ENCODE measurements around the gene DNM2. TPM values are rescaled to one million over a fixed set of nuclear protein-coding genes. Genes with fewer than 3 reads are reported as not detected.

DNM2 gene
- total and polyA plus RNA-seq, 8 donors: 77.8 to 541 (median 277) TPM

- Histone ChIP-seq H3K27me3 (no peaks in the 10 kb centered on the region), H3K9me3 (no peaks in the 10 kb centered on the region), H3K4me3 (peak overlapping the region in 1 of 4 donors; percentile 1), H3K36me3 (no peaks in the 10 kb centered on the region), H3K27ac (peak overlapping the region; percentile 88 to 94 (median 92)), H3K4me1 (peaks cover 88 to 99% (median 94%) of the 10 kb centered on the region in 4 donors)
- WGBS, 5 donors: 26 to 39% (median 29%) methylated on average over 6 of the region's 6 CpGs
- peak in 1 of 2 donors; percentile 58 for DNase-seq
- TF ChIP-seq, protein P1, sequence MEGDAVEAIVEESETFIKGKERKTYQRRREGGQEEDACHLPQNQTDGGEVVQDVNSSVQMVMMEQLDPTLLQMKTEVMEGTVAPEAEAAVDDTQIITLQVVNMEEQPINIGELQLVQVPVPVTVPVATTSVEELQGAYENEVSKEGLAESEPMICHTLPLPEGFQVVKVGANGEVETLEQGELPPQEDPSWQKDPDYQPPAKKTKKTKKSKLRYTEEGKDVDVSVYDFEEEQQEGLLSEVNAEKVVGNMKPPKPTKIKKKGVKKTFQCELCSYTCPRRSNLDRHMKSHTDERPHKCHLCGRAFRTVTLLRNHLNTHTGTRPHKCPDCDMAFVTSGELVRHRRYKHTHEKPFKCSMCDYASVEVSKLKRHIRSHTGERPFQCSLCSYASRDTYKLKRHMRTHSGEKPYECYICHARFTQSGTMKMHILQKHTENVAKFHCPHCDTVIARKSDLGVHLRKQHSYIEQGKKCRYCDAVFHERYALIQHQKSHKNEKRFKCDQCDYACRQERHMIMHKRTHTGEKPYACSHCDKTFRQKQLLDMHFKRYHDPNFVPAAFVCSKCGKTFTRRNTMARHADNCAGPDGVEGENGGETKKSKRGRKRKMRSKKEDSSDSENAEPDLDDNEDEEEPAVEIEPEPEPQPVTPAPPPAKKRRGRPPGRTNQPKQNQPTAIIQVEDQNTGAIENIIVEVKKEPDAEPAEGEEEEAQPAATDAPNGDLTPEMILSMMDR (IDR thresholded peaks at IDR 0.05): no peak
- TF ChIP-seq EP300 (IDR thresholded peaks at IDR 0.05): no peak
- TF ChIP-seq POLR2AphosphoS5 (IDR thresholded peaks at IDR 0.05): no peak
- no peak for TF ChIP-seq POLR2A (IDR thresholded peaks at IDR 0.05)
- intact Hi-C loops (cut with DNase I; ENCODE audit: low total_unique reads): no loop called here
Observed at GRCh38 chr19:10747271-10747670, 29.4 kb downstream of the DNM2 start.

GRCh38 chr19:10747674-10748073 lies 29.8 kb downstream of the DNM2 start:
- 68 to 80% (median 72%) methylated on average over 7 to 8 of the region's 8 CpGs for WGBS, 5 donors
- no peak for TF ChIP-seq POLR2A (IDR thresholded peaks at IDR 0.05)
- TF ChIP-seq EP300 (IDR thresholded peaks at IDR 0.05): no peak
- TF ChIP-seq POLR2AphosphoS5 (IDR thresholded peaks at IDR 0.05): no peak
- TF ChIP-seq, protein P1 (IDR thresholded peaks at IDR 0.05): no peak
- intact Hi-C loops (cut with DNase I; ENCODE audit: low total_unique reads): no loop called here
- Histone ChIP-seq H3K4me3 (peak overlapping the region in 1 of 4 donors; percentile 1), H3K4me1 (peaks cover 88 to 99% (median 94%) of the 10 kb centered on the region in 4 donors), H3K27me3 (no peaks in the 10 kb centered on the region), H3K27ac (peak overlapping the region; percentile 88 to 94 (median 92)), H3K9me3 (no peaks in the 10 kb centered on the region), H3K36me3 (no peaks in the 10 kb centered on the region)
- no peak for DNase-seq

DNA sequence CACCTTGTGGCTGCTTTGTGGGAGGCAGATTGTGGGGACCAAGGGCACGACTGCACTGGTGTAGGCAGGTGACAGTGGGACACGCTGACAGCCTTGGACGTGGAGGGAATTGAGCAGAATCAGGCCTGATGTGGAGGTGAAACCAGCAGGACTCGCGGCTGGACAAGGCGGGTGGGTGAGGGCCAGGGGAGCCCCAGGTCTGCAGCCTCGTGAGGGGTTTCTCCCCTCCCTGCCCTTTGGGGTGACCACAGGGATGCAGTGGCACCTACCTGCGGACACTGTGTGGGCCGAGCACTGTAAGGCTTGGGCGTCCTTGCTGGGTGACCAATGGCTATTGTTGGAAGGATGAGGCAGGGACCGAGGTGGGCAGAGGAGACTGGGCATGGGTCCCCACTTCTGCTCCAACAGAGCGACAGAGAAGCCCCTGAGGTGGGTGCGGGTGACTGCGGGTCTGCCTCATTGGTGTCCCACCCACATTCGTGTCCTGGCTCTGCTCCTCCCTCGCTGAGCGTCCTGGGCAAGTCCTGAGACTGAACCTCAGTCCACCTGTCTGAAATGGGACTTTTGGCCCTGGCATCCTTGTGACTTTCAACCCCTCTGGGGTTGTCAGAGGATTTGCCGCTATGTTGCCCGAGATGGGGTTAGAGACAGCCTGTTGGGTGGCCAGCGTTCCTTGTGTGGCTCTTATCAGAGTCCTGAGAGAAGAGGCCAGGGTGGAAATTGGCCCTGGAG lies 30.5 kb downstream of the DNM2 start:
- H3K27me3 ChIP-seq: no peaks in the 10 kb centered on the region
- DNase-seq: no peak
- H3K4me3 ChIP-seq: no peak overlapping the region

DNA sequence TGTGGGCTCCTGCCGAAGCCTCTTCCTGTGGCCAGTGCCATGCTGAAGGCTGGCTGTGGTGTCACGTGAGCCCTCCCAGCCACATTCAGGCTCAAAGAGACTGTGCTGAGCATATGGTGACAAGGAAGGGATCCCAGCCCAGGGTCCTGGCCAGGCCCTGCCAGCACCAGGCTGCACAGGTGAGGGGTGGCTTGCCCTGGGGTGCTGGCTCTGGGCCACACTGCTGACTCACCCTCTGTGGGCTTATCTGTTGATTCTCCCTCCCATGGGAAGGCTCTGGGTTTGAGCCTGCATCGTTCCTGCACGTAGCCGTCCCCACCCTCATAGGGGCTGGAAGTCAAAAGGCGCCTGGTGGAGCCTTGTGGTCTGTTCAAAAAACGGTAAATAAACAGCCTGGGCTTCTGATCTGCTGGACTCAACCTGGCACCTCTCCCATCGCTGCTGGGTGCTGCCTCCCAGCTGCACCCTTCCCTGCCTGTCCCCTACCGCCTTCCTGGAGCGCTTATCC lies 31.1 kb downstream of the DNM2 start:
- H3K4me1 ChIP-seq: peaks cover 84 to 99% (median 94%) of the 10 kb centered on the region in 4 donors
- peak; percentile 93 to 97 for DNase-seq
- intact Hi-C loops (cut with DNase I; ENCODE audit: low total_unique reads): no loop called here
- H3K36me3 ChIP-seq: no peaks in the 10 kb centered on the region
- WGBS, 5 donors: 23 to 31% (median 25%) methylated on average over 5 to 10 of the region's 10 CpGs
- TF ChIP-seq POLR2AphosphoS5 (IDR thresholded peaks at IDR 0.05): peak in 2 of 3 donors; percentile 78 to 92
- TF ChIP-seq POLR2A (IDR thresholded peaks at IDR 0.05): no peak
- TF ChIP-seq EP300 (IDR thresholded peaks at IDR 0.05): no peak
- TF ChIP-seq, protein P1 (IDR thresholded peaks at IDR 0.05): no peak
- no peaks in the 10 kb centered on the region for H3K9me3 ChIP-seq
- H3K4me3 ChIP-seq: no peak overlapping the region
- no peaks in the 10 kb centered on the region for H3K27me3 ChIP-seq
- H3K27ac ChIP-seq: peak overlapping the region; percentile 88 to 94 (median 92)

More for the DNA sequence above, 30.5 kb downstream of the DNM2 start:
- Histone ChIP-seq H3K4me1 (peaks cover 86 to 99% (median 94%) of the 10 kb centered on the region in 4 donors), H3K9me3 (no peaks in the 10 kb centered on the region), H3K27ac (peak overlapping the region; percentile 88 to 94 (median 92)), H3K36me3 (no peaks in the 10 kb centered on the region)
- TF ChIP-seq POLR2A (IDR thresholded peaks at IDR 0.05): no peak
- intact Hi-C loops (cut with DNase I; ENCODE audit: low total_unique reads): no loop called here
- WGBS, 5 donors: 71 to 86% (median 77%) methylated on average over 19 to 20 of the region's 20 CpGs
